HL-60/S4 treated with retinoic acid at 250 ng/mL for 4 days and 3 days (cell line): Measurements from ENCODE around the gene FRMD4B.

Experiments used
- in situ Hi-C: fragments of 300-500 bp; cut with MboI; formaldehyde crosslinking; loops from 2 replicates; pipeline ENCODE4 v1.7.0; 2022; ENCODE audit warnings: low sequenced_read_pairs

Gene FRMD4B

GRCh38 chr3:69385723-69386555 lies at the start of gene FRMD4B:
TSS of gene FRMD4B (minus strand) at chr3:69386088. CDS start at chr3:69385989, 99 bp downstream.
- in situ Hi-C loops, result no loop called here

DNA sequence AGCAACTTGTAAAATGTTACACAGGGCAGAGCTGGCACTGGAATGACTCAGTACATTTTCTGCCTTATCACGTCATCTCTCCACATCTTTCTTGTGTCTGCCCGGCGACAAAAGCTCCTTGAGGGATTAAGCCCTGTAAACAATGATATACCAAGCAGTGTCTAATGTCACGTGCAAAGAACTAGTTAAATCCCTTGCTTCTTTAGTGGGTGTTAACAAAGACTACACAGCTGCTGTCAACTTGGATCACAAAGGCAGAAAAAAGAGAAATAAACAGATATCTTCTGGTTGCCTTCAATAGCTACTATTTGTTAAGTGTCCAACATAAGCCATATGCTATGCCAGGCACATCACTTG lies 48.1 kb upstream of the FRMD4B start:
- in situ Hi-C loops, result no loop called here

DNA sequence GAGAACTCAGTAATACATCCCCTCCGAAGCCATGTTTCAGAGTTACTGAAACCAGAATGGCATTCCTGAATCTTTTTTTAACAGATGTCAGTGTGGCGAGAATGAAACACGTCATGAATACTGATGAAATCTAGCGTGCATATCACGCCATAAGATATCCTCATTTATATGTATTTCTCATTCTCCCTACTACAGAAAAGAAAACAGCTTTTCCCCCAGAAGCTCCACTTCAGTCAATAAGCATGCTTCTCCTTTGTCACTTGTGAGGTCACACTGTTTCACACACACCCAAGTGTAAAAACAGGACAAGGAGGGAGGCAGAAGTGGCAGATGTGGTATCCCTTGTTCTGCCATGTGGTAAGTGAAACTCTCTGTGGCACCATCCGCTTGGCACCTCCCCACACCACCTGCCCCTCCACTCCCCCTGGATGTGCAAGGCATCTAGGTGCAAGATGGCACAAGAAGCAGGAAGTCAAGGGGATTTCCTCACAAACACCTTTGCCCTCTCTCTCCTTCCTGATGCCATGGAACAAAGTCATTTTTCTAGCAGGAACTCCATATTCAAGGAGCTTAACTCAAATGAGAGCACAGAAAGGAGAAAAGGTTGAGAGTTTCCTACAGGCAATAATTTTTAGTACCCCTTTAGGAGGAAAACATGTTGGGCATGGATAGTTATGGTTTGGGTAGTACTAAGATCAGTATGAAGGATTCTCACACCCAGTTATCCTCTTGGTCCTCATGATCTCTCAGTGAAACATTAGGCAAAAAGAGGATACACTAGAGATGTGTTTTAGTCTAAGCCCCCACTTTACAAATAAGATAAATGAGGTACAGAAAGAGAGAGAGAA lies 47.5 kb upstream of the FRMD4B start:
- in situ Hi-C loops, result no loop called here

- in situ Hi-C loops, result no loop called here
Observed at GRCh38 chr3:69428657-69429255, 42.9 kb upstream of the FRMD4B start.

- in situ Hi-C loops, result no loop called here
Observed at GRCh38 chr3:69426967-69427304, 41.0 kb upstream of the FRMD4B start.

DNA sequence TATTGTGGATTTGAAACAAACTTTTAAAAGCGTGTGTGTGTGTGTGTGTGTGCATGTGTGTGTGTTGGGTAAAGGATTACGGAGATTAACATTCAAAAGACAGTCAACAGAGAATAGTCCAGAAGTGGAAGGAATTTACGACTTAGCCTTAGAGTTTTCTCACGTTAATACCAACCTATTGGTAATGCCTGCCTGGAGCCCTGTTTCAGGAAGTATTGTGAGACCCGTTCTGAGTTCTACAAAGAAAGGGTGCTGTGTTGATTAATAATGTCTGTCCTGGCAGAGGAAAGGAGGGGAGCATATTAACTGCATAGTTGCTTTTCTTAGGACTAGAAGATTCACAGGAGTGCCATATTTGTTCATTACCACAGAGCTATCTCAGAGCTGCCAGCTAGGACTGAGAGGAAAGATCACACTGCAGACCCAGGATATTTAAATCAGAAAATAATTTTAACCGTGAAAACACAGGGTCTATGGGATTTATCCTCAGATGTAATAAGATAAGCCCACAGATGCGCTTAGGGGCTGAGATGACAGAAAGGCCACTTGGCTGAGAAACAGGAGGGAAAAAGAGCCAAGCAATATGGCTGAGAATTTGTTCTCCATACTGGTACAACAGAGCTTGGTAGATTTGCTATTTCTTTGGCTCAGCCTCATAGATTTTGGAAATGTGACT lies 40.5 kb upstream of the FRMD4B start:
- in situ Hi-C loops, result no loop called here

- in situ Hi-C loops, result no loop called here
Observed at GRCh38 chr3:69425249-69425648, 39.4 kb upstream of the FRMD4B start.

GRCh38 chr3:69423463-69424155 lies 37.7 kb upstream of the FRMD4B start:
- in situ Hi-C loops, result loop anchor here (25.0 kb wide), 1 partner anchor 261 kb away; no protein-coding TSS in a partner anchor

DNA sequence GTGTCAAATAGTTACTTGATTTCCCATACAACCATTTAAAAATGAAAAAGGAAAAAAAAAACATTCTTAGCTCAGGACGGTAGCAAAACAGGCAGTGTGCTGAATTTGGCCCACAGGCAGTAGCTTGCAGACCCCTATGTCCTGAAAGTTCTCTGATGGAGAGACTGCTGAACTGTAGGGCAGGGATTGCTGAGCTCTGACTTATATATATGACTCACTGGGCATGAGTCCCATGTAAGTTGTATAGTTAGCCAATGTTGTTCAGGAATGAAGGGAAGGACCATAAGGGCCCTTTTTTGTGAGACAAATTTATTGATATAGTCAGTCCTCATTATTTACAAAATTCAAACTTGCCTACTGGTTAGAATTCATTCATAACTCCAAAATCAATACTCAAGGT lies 36.9 kb upstream of the FRMD4B start:
- in situ Hi-C loops, result loop anchor here (25.0 kb wide), 1 partner anchor 260 kb away; no protein-coding TSS in a partner anchor

- in situ Hi-C loops, result loop anchor here (25.0 kb wide), 1 partner anchor 259 kb away; no protein-coding TSS in a partner anchor
Observed at GRCh38 chr3:69420781-69421520, 35.1 kb upstream of the FRMD4B start.

GRCh38 chr3:69419276-69419675 lies 33.4 kb upstream of the FRMD4B start:
- in situ Hi-C loops, result loop anchor here (25.0 kb wide), 1 partner anchor 257 kb away; no protein-coding TSS in a partner anchor

DNA sequence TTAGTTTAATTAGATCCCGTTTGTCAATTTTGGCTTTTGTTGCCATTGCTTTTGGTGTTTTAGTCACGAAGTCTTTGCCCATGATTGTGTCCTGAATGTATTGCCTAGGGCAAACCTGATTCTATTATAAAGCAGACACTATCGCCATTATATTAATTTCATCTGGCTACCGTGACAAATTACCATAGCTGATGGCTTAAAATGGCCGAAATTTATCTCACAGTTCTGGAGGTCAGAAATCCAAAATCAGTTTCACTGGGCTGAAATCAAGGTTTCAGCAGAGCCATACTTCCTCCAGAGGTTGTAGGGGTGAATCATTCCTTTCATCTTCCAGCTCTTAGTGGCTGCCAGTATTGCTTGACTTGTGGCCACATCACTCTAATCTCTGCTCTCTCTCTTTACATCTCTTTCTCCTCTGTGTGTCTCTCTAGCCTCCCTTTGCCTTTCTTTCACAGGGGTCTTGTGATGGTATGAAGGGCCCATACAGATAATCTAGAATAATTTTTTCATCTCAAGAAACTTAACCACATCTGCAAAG lies 31.7 kb upstream of the FRMD4B start:
- in situ Hi-C loops, result loop anchor here (25.0 kb wide), 1 partner anchor 255 kb away; no protein-coding TSS in a partner anchor

DNA sequence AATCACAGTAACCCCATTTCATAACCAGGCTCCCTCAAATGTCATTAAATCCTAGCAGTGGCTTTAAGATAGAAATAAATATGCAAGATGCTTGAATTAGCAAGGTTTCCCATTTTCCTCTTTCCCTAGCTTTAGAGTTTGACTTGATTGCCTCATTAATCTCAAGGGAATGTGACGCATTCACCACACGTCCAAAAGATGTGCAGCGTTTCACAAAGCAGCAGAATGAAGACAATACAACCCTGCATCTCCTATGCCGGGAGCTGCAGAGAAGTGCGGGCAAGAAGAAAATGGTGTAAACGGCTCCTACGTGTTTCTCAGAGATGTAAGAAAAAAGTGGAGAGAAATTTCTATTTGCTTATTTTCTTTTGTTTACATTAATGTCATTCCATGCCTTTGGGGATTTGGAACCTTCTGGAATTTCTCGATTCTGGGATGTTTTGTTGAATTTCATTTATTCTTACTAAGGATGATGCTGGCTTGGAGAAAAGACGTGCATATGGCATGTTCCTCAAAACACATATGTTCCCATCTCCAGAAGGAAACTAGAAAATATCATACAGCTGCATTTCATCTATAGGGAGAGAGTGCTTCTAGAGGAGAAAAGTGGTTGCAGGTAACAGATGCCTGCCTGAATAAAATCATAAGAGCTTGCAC lies 27.8 kb upstream of the FRMD4B start:
- in situ Hi-C loops, result loop anchor here (25.0 kb wide), 1 partner anchor 251 kb away; no protein-coding TSS in a partner anchor

DNA sequence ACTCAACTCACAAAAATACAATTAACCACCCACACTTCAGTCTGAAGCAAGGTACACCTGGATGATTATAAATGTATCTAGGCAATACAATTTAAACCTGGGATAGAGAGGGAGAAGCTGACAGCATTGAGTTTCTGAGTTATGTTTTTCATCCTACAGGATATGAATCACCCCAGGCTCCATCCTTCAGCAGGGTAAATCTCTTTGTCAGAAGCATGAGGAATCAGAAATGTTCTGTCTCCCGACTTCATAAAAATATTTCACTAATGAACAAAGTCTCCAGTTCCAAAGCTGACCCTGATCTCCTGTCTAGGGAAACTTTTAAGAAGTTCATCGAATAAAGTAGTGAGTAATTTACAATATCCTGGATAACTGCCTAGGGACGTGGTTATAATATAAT lies 25.5 kb upstream of the FRMD4B start:
- in situ Hi-C loops, result loop anchor here (25.0 kb wide), 1 partner anchor 249 kb away; no protein-coding TSS in a partner anchor

DNA sequence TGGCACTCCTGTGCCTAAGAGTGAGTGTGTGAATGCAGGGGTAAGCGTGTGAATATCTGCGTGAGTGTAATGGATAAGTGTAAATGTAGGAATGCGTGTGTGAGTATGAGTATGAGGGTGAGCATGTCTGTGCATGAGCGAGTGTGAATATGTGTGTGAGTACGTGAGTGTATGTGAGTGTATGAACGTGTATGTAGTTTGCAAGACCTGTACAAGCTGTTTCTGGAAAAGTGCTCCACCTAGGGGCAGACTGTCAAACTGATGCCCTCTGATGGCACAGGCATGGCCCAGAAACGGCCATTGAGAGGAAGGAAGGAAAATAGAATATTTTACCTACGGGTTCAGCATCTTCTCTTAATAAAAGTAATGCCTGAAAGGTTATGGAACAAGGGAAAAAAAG lies 24.4 kb upstream of the FRMD4B start:
- in situ Hi-C loops, result loop anchor here (25.0 kb wide), 1 partner anchor 248 kb away; no protein-coding TSS in a partner anchor

GRCh38 chr3:69409831-69410230 lies 23.9 kb upstream of the FRMD4B start:
- in situ Hi-C loops, result loop anchor here (25.0 kb wide), 1 partner anchor 248 kb away; no protein-coding TSS in a partner anchor

GRCh38 chr3:69409011-69409410 lies 23.1 kb upstream of the FRMD4B start:
- in situ Hi-C loops, result loop anchor here (25.0 kb wide), 1 partner anchor 247 kb away; no protein-coding TSS in a partner anchor

DNA sequence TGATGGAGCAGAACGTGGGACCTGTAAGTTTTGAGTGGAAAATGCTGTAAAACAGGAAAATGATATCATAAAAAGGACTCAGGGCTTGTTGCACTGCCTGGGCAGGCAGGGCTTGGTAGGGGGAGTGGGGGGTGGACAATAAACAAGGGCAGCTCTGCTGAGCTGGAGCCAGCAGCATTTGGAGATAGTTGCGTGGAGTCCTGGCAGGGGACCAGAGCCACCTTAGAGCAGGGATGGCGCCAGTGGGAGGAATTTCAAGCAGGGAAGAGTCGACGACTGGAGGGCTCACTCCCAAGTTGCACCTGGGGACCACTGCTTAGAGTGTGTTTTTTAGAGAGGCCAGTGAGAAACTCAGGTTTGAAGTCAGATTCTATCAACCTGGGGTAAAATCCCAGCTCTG lies 22.7 kb upstream of the FRMD4B start:
- in situ Hi-C loops, result loop anchor here (25.0 kb wide), 1 partner anchor 246 kb away; no protein-coding TSS in a partner anchor
